ENCODE data around the gene CD59.
"Not testable (repeated sequence)": the region's sequence is repeated elsewhere in the genome, so short reads cannot be mapped to it uniquely, and the experiment has no call there.

CD59 gene

DNA sequence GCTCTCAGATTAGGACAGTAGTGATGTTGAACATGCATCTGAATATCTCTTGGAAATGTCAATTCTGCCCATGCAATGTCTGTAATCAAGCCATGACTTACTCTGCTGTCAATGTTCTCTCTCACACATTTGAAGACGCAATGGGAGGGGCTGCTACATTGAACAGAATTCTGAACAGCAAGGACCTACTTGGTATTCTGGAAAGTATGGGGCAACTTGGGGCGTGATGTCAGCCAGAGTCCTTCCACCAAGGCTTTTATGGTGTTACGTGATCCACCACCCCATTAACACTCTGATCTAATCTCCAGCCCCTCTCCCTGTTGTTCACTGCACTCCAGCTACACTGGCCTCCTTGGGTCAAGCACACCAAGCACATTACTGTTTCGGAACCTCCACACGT lies 7.1 kb upstream of the CD59 start:
- DNase-seq (ENCODE audit: low read depth in 3 of 3) = no peak

GRCh38 chr11:33742249-33742851 lies 6.1 kb upstream of the CD59 start:
- DNase-seq (ENCODE audit: low read depth in 3 of 3) = no peak

GRCh38 chr11:33741806-33742205 lies 5.6 kb upstream of the CD59 start:
- no peak for DNase-seq (ENCODE audit: low read depth in 3 of 3)

GRCh38 chr11:33737362-33737821 lies 1.2 kb upstream of the CD59 start:
- DNase-seq (ENCODE audit: low read depth in 3 of 3) = no peak

GRCh38 chr11:33735271-33736147 lies 714 bp downstream of the CD59 start:
- peak in 1 of 3 experiments; percentile 42 for DNase-seq (ENCODE audit: low read depth in 3 of 3)

GRCh38 chr11:33734441-33735270 lies 1.6 kb downstream of the CD59 start:
- DNase-seq (ENCODE audit: low read depth in 3 of 3) = no peak

DNA sequence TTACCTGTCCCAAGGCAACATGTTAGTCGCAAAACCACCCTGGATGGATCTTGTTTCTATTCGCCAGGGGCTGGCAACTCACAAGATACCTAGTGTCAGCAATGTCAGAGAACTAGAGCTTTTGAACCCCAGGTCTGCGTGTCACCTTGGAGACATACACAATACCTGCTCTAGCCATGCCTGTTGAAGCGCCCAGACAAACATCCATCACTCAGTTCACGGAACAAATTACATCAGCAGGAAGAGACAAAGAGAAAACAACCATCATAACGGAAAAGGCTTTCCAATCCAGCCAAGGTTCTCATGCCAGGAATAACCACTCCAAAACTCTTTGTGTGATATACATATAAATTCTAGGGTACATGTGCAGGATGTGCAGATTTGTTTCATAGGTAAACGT lies 2.2 kb downstream of the CD59 start:
- no peak for DNase-seq (ENCODE audit: low read depth in 3 of 3)

DNA sequence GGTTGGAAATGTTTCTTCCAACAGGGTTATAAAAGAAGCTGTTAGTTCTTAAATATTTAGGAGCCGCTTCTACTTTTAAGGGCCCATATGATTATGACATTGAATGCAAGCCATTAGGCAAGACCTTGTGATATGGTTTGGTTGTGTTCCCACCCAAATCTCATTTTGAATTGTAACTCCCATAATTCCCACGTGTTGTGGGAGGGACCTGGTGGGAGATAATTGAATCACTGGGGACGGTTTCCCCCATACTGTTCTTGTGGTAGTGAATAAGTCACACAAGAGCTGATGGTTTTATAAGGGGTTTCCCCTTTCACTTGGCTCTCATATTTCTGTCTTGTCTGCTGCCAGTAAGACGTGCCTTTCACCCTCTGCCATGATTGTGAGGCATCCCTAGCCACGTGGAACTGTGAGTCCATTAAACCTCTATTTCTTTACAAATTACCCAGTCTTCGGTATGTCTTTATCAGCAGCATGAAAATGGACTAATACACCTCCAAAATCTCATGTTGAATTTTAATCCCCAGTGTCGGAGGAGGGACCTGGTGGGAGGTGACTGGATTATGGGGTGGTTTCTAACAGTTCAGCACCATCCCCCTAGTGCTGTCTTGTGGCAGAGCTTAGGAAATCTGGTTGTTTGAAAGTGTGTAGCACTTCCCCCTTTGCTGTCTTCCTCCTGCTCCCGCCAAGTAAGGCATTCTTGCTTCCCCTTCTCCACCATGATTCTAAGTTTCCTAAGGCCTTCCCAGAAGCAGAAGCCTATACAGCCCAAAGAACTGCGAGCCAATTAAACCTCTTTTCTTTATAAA lies 4.3 kb downstream of the CD59 start:
- peak in 1 of 3 experiments; percentile 30 for DNase-seq (ENCODE audit: low read depth in 3 of 3)

GRCh38 chr11:33730716-33731115 lies 5.5 kb downstream of the CD59 start:
- DNase-seq (ENCODE audit: low read depth in 3 of 3) = no peak

DNA sequence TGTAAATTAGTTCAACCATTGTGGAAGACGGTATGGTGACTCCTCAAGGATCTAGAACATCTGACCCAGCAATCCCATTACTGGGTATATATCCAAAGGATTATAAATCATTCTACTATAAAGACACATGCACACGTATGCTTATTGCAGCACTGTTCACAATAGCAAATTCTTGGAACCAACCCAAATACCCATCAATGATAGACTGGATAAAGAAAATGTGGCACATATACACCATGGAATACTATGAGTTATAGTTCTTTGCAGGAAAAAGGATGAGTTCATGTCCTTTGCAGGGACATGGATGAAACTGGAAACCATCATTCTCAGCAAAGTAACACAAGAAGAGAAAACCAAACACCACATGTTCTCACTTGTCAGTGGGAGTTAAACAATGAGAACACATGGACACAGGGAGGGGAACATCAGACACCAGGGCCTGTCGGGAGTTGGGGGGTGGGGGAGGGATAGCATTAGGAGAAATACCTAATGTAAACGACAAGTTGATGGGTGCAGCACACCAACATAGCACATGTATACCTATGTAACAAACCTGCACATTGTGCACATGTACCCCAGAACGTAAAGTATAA lies 7.1 kb downstream of the CD59 start:
- not testable (repeated sequence) for DNase-seq (ENCODE audit: low read depth in 3 of 3)

GRCh38 chr11:33727539-33727938 lies 8.7 kb downstream of the CD59 start:
- not testable (repeated sequence) for DNase-seq (ENCODE audit: low read depth in 3 of 3)

DNA sequence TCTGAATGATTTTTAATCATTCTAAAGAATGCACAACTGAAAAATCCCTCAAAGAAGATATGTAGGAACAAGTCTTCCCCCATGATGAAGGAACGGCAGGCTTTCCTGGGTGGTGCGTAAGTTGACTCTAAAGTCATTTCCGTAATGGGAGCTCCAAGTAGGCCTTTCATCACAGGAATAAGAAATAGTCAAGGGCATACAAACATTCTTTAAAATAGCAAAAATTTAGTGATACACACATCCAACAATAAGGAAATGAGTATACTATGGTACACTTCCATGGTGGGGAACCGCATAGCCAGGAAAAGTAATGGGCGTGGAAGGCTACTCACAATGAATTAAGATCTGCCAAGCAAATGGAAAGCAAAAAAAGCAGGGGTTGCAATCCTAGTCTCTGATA lies 10.7 kb downstream of the CD59 start:
- no peak for DNase-seq (ENCODE audit: low read depth in 3 of 3)

- no peak for DNase-seq (ENCODE audit: low read depth in 3 of 3)
Measured at GRCh38 chr11:33724644-33725035, 11.6 kb downstream of the CD59 start.

- DNase-seq (ENCODE audit: low read depth in 3 of 3) = no peak
Measured at GRCh38 chr11:33723238-33723881, 12.9 kb downstream of the CD59 start.

DNA sequence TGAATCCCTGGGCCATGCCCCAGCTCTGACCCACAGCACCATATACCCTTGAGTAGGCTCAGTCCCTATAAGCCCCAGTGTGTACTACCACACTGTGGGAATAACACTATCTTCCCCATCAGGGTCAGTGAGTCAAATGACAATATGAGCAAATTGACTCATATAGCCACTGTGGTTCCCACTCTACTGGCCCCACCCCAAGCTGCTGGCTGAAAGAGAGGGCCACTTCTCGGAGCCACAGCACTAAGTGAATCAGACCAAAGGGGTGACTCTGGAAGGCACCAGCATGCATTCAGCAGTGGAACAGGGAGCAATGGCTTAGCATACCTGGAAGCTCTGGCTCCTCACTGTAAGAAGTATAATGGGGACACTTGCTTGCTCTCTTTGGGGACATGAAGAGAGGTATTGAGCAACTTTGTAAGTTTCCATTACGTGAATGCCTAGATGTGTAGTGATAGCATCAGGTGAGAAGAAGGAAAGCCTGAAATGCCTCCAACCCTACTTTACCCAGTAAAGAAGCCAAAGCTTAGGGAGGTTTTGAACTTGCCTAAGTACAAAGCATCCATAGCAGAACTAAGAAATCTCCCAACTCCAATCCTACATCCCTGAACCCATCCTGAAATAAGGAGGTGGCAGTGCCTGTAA lies 13.5 kb downstream of the CD59 start:
- peak in 1 of 3 experiments; percentile 58 for DNase-seq (ENCODE audit: low read depth in 3 of 3)

GRCh38 chr11:33721984-33722383 lies 14.2 kb downstream of the CD59 start:
- DNase-seq (ENCODE audit: low read depth in 3 of 3) = no peak

DNA sequence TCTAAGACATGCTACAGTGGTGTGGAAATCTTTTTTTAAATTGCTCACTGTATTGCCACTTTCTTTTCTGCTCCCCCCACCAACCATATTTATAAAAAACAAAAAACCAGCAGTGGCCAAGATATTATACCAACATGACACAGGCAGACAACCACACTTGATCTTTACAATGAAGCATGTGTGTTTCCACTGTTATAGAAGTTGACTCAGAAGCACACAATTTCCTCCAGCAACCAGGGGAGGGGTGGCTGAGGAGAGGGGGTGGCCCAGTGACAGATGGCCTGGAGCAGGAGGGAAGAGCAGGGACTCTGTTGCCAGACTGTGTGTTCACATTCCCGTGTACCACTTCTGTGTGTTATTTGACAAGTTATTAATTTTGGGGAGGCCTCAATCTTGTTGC lies 14.8 kb downstream of the CD59 start:
- DNase-seq (ENCODE audit: low read depth in 3 of 3) = no peak

GRCh38 chr11:33719587-33719986 lies 16.6 kb downstream of the CD59 start:
- DNase-seq (ENCODE audit: low read depth in 3 of 3) = no peak

- no peak for DNase-seq (ENCODE audit: low read depth in 3 of 3)
Measured at GRCh38 chr11:33718440-33718839, 17.8 kb downstream of the CD59 start.

GRCh38 chr11:33716243-33716642 lies 20.0 kb downstream of the CD59 start:
- no peak for DNase-seq (ENCODE audit: low read depth in 3 of 3)

Measured in stimulated activated CD4-positive, alpha-beta T cell treated with anti-CD3 and anti-CD28 coated beads, TNF-alpha, amount 100 ng/mL, for 24 hours (primary cell).